ENCODE measurements around the gene GPR108. TPM values are rescaled to one million over a fixed set of nuclear protein-coding genes. Genes with fewer than 3 reads are reported as not detected.

Gene GPR108
- total RNA-seq, 1 experiment from 2014 or later, result 36.4 TPM

GRCh38 chr19:6736169-6736916 is 1.0 kb downstream of the GPR108 start:
- no peaks in the 10 kb centered on the region for H3K9me3 ChIP-seq (ENCODE audit: low read depth, low read length, poor library complexity, severe bottlenecking)
- peak; percentile 85 for DNase-seq (ENCODE audit: low spot score)
- TF ChIP-seq CTCF (conservative IDR thresholded peaks at IDR 0.05; ENCODE audit: low read depth, low read length), result peak; percentile 64
- TF ChIP-seq EZH2 (IDR thresholded peaks at IDR 0.05; ENCODE audit: borderline replicate concordance, low read depth, low read length, poor library complexity, severe bottlenecking), result no peak
- TSS peak; percentile 38 for BruUV-seq (replicated peaks)
- peak overlapping the region; percentile 63 for H3K4me3 ChIP-seq (ENCODE audit: low read depth, low read length, poor library complexity, severe bottlenecking)
- ChIA-PET CTCF (interaction anchor here (1.2 kb wide), 1 partner anchor 127 kb away, joined by 5 read pairs; no protein-coding TSS in a partner anchor), POLR2A (ENCODE audit: low non-redundant PET) (no interaction called here)
- H3K36me3 ChIP-seq (ENCODE audit: insufficient read depth, low read length, poor library complexity, severe bottlenecking), result no peaks in the 10 kb centered on the region
- intact Hi-C loops (cut with micrococcal nuclease; ENCODE audit: unreplicated experiment), result loop anchor here (5.0 kb wide), 3 partner anchors 66 to 219 kb away; no protein-coding TSS in a partner anchor
- peak overlapping the region; percentile 98 for H3K27ac ChIP-seq (ENCODE audit: low read depth, low read length, poor library complexity, severe bottlenecking)
- no peaks in the 10 kb centered on the region for H3K27me3 ChIP-seq (replicated peaks; ENCODE audit: insufficient read depth, low read depth, low read length, poor library complexity)
- peaks cover 29% of the 10 kb centered on the region for H3K4me1 ChIP-seq (ENCODE audit: insufficient read depth, low read length, poor library complexity, severe bottlenecking)

- intact Hi-C loops (cut with micrococcal nuclease; ENCODE audit: unreplicated experiment), result loop anchor here (5.0 kb wide), 3 partner anchors 67 to 218 kb away; no protein-coding TSS in a partner anchor
These were observed 2.0 kb downstream of the GPR108 start for GRCh38 chr19:6735181-6735911.

GRCh38 chr19:6734096-6734696 is 3.2 kb downstream of the GPR108 start:
- no peak overlapping the region for H3K27ac ChIP-seq (ENCODE audit: low read depth, low read length, poor library complexity, severe bottlenecking)
- TF ChIP-seq CTCF (conservative IDR thresholded peaks at IDR 0.05; ENCODE audit: low read depth, low read length) (no peak), EZH2 (IDR thresholded peaks at IDR 0.05; ENCODE audit: borderline replicate concordance, low read depth, low read length, poor library complexity, severe bottlenecking) (no peak)
- H3K36me3 ChIP-seq (ENCODE audit: insufficient read depth, low read length, poor library complexity, severe bottlenecking), result no peaks in the 10 kb centered on the region
- ChIA-PET POLR2A (ENCODE audit: low non-redundant PET) (no interaction called here), CTCF (interaction anchor here (0.6 kb wide), 1 partner anchor 129 kb away, joined by 4 read pairs; no protein-coding TSS in a partner anchor)
- no peak for DNase-seq (ENCODE audit: low spot score)
- H3K9me3 ChIP-seq (ENCODE audit: low read depth, low read length, poor library complexity, severe bottlenecking), result no peaks in the 10 kb centered on the region
- no peak overlapping the region for H3K4me3 ChIP-seq (ENCODE audit: low read depth, low read length, poor library complexity, severe bottlenecking)
- peaks cover 26% of the 10 kb centered on the region for H3K4me1 ChIP-seq (ENCODE audit: insufficient read depth, low read length, poor library complexity, severe bottlenecking)
- intact Hi-C loops (cut with micrococcal nuclease; ENCODE audit: unreplicated experiment), result no loop called here
- no TSS peak for BruUV-seq (replicated peaks)
- no peaks in the 10 kb centered on the region for H3K27me3 ChIP-seq (replicated peaks; ENCODE audit: insufficient read depth, low read depth, low read length, poor library complexity)

More at GRCh38 chr19:6735181-6735911, 2.0 kb downstream of the GPR108 start:
- Histone ChIP-seq H3K9me3 (ENCODE audit: low read depth, low read length, poor library complexity, severe bottlenecking) (no peaks in the 10 kb centered on the region), H3K36me3 (ENCODE audit: insufficient read depth, low read length, poor library complexity, severe bottlenecking) (no peaks in the 10 kb centered on the region), H3K27ac (ENCODE audit: low read depth, low read length, poor library complexity, severe bottlenecking) (peak overlapping the region; percentile 98), H3K4me3 (ENCODE audit: low read depth, low read length, poor library complexity, severe bottlenecking) (peak overlapping the region; percentile 63), H3K4me1 (ENCODE audit: insufficient read depth, low read length, poor library complexity, severe bottlenecking) (peaks cover 27% of the 10 kb centered on the region), H3K27me3 (replicated peaks; ENCODE audit: insufficient read depth, low read depth, low read length, poor library complexity) (no peaks in the 10 kb centered on the region)
- POLR2A ChIA-PET (ENCODE audit: low non-redundant PET), result interaction anchor here (0.5 kb wide), 1 partner anchor 109 kb away, joined by 3 read pairs; no protein-coding TSS in a partner anchor
- DNase-seq (ENCODE audit: low spot score), result peak; percentile 83
- CTCF ChIA-PET, result interaction anchor here (0.8 to 0.9 kb wide), 2 partner anchors 128 to 219 kb away, joined by 3 to 5 read pairs; no protein-coding TSS in a partner anchor
- TF ChIP-seq EZH2 (IDR thresholded peaks at IDR 0.05; ENCODE audit: borderline replicate concordance, low read depth, low read length, poor library complexity, severe bottlenecking), result no peak
- TSS peak; percentile 75 for BruUV-seq (replicated peaks)
